WI38 (cell line): ENCODE measurements around the gene ATAD3A.

Experiments used
- H3K4me3 ChIP-seq: 2 replicates; pipeline ENCODE4 v1.5.1; 2011; ENCODE audit warnings: low read depth, mild to moderate bottlenecking, control low read depth, low read length
- CTCF ChIP-seq: IDR thresholded peaks from 2 replicates; pipeline ENCODE4 v1.5.1; 2012; ENCODE audit warnings: low read depth, mild to moderate bottlenecking, control low read depth, low read length

Gene ATAD3A

GRCh38 chr1:1567891-1568291 is 55.9 kb downstream of the ATAD3A start:
- no peak for TF ChIP-seq CTCF
- no peak overlapping the region for H3K4me3 ChIP-seq

- no peak for TF ChIP-seq CTCF
Observed at GRCh38 chr1:1569341-1569740, 57.4 kb downstream of the ATAD3A start.

GRCh38 chr1:1573843-1574720 is 62.1 kb downstream of the ATAD3A start:
- TF ChIP-seq CTCF, result no peak
- H3K4me3 ChIP-seq, result peak overlapping the region; percentile 95

More at GRCh38 chr1:1569341-1569740, 57.4 kb downstream of the ATAD3A start:
- no peak overlapping the region for H3K4me3 ChIP-seq

GRCh38 chr1:1574721-1575537 is 63.0 kb downstream of the ATAD3A start, which contains the start of gene SSU72:
TSS of gene SSU72 (minus strand) at chr1:1574863. CDS start at chr1:1574557, 306 bp downstream.
- H3K4me3 ChIP-seq, result peak within 1 kb of the TSS; percentile 95
- TF ChIP-seq CTCF, result no peak

- H3K4me3 ChIP-seq, result no peak overlapping the region
- no peak for TF ChIP-seq CTCF
Observed at GRCh38 chr1:1577367-1578011, 65.5 kb downstream of the ATAD3A start.

- TF ChIP-seq CTCF, result no peak
- H3K4me3 ChIP-seq, result no peak overlapping the region
Observed at GRCh38 chr1:1578371-1578940, 66.5 kb downstream of the ATAD3A start.
